ENCODE measurements around the gene UBE2E2. TPM values are rescaled to one million over a fixed set of nuclear protein-coding genes. Genes with fewer than 3 reads are reported as not detected.

The UBE2E2 gene
- total RNA-seq, 1 experiment from 2014 or later, result 54.9 TPM

GRCh38 chr3:23252122-23252521 is 49.0 kb downstream of the UBE2E2 start (continued):
- TF ChIP-seq OVOL2 (CRISPR knock-in tag; IDR thresholded peaks at IDR 0.05; ENCODE audit: borderline replicate concordance) (no peak), ZBTB21 (CRISPR knock-in tag; IDR thresholded peaks at IDR 0.05; ENCODE audit: borderline replicate concordance) (no peak), CTCF (IDR thresholded peaks at IDR 0.05) (no peak), IRF2 (CRISPR knock-in tag; IDR thresholded peaks at IDR 0.05; ENCODE audit: borderline replicate concordance, low read depth) (no peak)

GRCh38 chr3:23253214-23253613 is 50.1 kb downstream of the UBE2E2 start:
- Mint-ChIP-seq H3K36me3 (peaks cover 3% of the 10 kb centered on the region; the same call in 1 of the 2 replicates), H3K9me3 (peaks cover 12% of the 10 kb centered on the region), H3K4me1 (peaks cover 4% of the 10 kb centered on the region), H3K4me3 (no peak overlapping the region), H3K27ac (no peak overlapping the region), H3K27me3 (ENCODE audit: low read depth) (no peaks in the 10 kb centered on the region)
- ChIA-PET CTCF (no interaction called here), POLR2A (no interaction called here)
- DNase-seq (ENCODE audit: low spot score) (no peak), ATAC-seq (no peak)
- TF ChIP-seq FOXP4 (CRISPR knock-in tag; IDR thresholded peaks at IDR 0.05), result no peak
- TF ChIP-seq IRF1 (CRISPR knock-in tag; IDR thresholded peaks at IDR 0.05), result no peak
- no peak for TF ChIP-seq ZNF232 (CRISPR knock-in tag; IDR thresholded peaks at IDR 0.05)
- TF ChIP-seq CREB1 (CRISPR knock-in tag; IDR thresholded peaks at IDR 0.05), result no peak
- no peak for TF ChIP-seq ESRRA (CRISPR knock-in tag; IDR thresholded peaks at IDR 0.05; ENCODE audit: borderline replicate concordance)
- no peak for TF ChIP-seq FOXK1 (CRISPR knock-in tag; IDR thresholded peaks at IDR 0.05)
- TF ChIP-seq PREB (CRISPR knock-in tag; IDR thresholded peaks at IDR 0.05; ENCODE audit: borderline replicate concordance), result no peak
- TF ChIP-seq ELF4 (CRISPR knock-in tag; IDR thresholded peaks at IDR 0.05; ENCODE audit: low read depth), result no peak
- no peak for TF ChIP-seq FOXP1 (CRISPR knock-in tag; IDR thresholded peaks at IDR 0.05; ENCODE audit: borderline replicate concordance)

- Mint-ChIP-seq H3K36me3 (peaks cover 3% of the 10 kb centered on the region; the same call in 1 of the 2 replicates), H3K9me3 (peaks cover 8% of the 10 kb centered on the region), H3K4me1 (peaks cover 4% of the 10 kb centered on the region), H3K27ac (no peak overlapping the region), H3K27me3 (ENCODE audit: low read depth) (no peaks in the 10 kb centered on the region), H3K4me3 (no peak overlapping the region)
- ATAC-seq (no peak), DNase-seq (ENCODE audit: low spot score) (no peak)
- POLR2A ChIA-PET, result interaction anchor here (0.9 kb wide), 1 partner anchor 15 kb away, joined by 3 read pairs; no protein-coding TSS in a partner anchor
- CTCF ChIA-PET, result no interaction called here
- TF ChIP-seq NFE2L1 (CRISPR knock-in tag; IDR thresholded peaks at IDR 0.05), result no peak
- TF ChIP-seq CBFB (CRISPR knock-in tag; IDR thresholded peaks at IDR 0.05; ENCODE audit: low read depth), result no peak
- TF ChIP-seq ETV6 (CRISPR knock-in tag; IDR thresholded peaks at IDR 0.05), result no peak
- no peak for TF ChIP-seq JAZF1 (CRISPR knock-in tag; IDR thresholded peaks at IDR 0.05)
- no peak for TF ChIP-seq USF2 (CRISPR knock-in tag; IDR thresholded peaks at IDR 0.05)
- no peak for TF ChIP-seq TCF7 (CRISPR knock-in tag; IDR thresholded peaks at IDR 0.05; ENCODE audit: low read depth)
- TF ChIP-seq NR3C1 (CRISPR knock-in tag; conservative IDR thresholded peaks at IDR 0.05; ENCODE audit: low read depth), result no peak
- TF ChIP-seq NR2C2 (CRISPR knock-in tag; IDR thresholded peaks at IDR 0.05), result no peak
- no peak for TF ChIP-seq ZNF121 (CRISPR knock-in tag; IDR thresholded peaks at IDR 0.05)
- TF ChIP-seq CREB1 (CRISPR knock-in tag; IDR thresholded peaks at IDR 0.05), result no peak
- TF ChIP-seq MXD4 (CRISPR knock-in tag; IDR thresholded peaks at IDR 0.05; ENCODE audit: borderline replicate concordance), result no peak
- no peak for TF ChIP-seq STAT6 (CRISPR knock-in tag; conservative IDR thresholded peaks at IDR 0.05; ENCODE audit: low read depth)
- TF ChIP-seq FOXJ3 (CRISPR knock-in tag; IDR thresholded peaks at IDR 0.05; ENCODE audit: borderline replicate concordance), result no peak
These were observed 51.2 kb downstream of the UBE2E2 start for GRCh38 chr3:23254282-23254681.

Measured in WTC11 (cell line).